KOPT-K1 (cell line): ENCODE results near the gene SPATA45.
"Not testable (repeated sequence)": the region's sequence is repeated elsewhere in the genome, so short reads cannot be mapped to it uniquely, and the experiment has no call there.

Source experiments
- H3K27ac ChIP-seq: fragments of 200-600 bp; sonication (generic); 2 replicates; pipeline ENCODE4 v1.5.1; 2016; ENCODE audit warnings: antibody characterized with exemption, mild to moderate bottlenecking, low read depth, low read length; ENCODE audit not compliant: poor library complexity, severe bottlenecking
- H3K36me3 ChIP-seq: fragments of 200-600 bp; sonication (generic); 2 replicates; pipeline ENCODE4 v1.5.1; 2017; ENCODE audit warnings: antibody characterized with exemption, mild to moderate bottlenecking, low read length, moderate library complexity; ENCODE audit not compliant: insufficient read depth
- H3K9me3 ChIP-seq: fragments of 200-600 bp; sonication (generic); 2 replicates; pipeline ENCODE4 v1.5.1; 2017; ENCODE audit warnings: antibody characterized with exemption, low read length, mild to moderate bottlenecking; ENCODE audit not compliant: insufficient read depth, poor library complexity, severe bottlenecking

The SPATA45 gene

DNA sequence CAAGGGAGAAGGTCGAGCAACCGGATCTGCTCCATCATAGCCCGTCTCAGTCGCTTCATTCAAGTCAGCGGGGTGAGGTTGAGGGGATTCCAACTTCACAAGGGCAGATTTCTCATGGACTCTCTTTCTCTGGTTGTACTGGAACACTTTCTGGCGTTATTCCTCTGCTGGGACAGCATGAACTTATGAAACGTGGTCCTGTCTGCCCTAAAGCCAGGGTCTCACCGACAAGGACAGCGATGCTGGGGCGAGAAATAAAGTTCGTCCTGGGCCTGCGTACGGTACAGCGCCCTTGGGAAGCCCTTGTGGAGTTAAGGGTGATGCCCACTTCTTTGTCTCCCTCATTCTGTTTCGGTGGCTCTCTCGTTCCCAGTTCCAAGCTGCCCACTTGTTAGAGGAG lies 9.3 kb upstream of the SPATA45 start:
- H3K27ac ChIP-seq, result peak overlapping the region; percentile 76
- peaks cover 7% of the 10 kb centered on the region; the same call in 1 of the 2 replicates for H3K36me3 ChIP-seq
- H3K9me3 ChIP-seq, result no peaks in the 10 kb centered on the region

DNA sequence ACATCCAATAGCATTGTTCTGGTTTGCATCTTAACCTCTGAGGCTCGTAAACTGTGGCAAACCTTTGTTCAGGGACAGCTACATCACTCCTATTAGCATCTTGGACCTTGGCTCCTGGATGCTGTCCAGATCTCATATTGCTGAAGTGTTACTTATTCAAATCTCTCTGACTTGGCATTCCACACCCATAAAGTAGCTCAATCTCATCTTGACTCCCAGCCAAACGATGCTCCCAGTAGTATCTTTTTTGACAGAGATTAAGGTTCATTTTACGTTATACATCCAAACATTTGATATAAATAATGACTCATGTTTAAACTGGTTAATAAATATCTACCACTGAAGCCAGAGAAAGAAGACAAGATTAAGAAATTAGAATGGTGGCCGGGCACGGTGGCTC lies 6.2 kb upstream of the SPATA45 start:
- Histone ChIP-seq H3K36me3 (no peaks in the 10 kb centered on the region), H3K27ac (no peak overlapping the region), H3K9me3 (no peaks in the 10 kb centered on the region)

DNA sequence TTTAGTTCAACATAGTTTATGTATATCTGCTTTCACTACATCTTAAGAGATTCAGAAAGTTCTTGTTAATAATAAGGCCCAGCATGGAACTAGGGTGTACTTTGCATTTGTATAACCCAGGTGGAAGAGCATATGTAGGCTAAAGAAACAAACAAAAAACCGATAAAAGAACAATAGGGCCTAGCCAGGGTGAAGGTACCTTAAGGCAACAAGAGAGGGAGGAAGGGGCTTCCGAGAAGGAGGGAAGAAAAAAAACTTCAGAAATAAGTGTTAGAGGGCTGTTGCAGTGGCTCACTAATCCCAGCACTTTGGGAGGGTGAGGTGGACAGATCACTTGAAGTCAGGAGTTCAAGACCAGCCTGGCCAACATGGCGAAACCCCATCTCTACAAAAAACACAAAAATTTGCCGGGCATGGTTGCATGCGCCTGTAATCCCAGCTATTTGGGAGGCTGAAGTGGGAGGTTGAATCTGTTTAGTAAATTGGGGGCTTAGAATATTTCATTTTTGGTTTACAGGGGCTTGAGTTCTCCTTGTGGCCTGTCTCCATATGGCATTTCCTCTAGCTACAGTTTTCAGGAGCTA lies 4.7 kb upstream of the SPATA45 start:
- Histone ChIP-seq H3K9me3 (no peaks in the 10 kb centered on the region), H3K36me3 (no peaks in the 10 kb centered on the region), H3K27ac (no peak overlapping the region)

DNA sequence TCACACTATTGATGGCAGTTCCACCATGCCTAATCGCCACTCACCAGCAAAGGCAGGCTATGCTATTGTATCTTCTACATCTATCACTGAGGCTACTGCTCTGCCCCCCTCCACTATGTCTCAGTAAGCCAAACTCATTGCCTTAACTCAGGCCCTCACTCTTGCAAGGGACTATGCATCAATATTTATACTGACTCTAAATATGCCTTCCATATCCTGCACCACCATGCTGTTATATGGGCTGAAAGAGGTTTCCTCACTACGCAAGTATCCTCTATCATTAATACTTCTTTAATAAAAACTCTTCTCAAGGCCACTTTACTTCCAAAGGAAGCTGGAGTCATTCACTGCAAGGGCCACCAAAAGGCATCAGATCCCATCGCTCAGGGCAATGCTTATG lies 2.9 kb downstream of the SPATA45 start:
- H3K9me3 ChIP-seq, H3K36me3 ChIP-seq, H3K27ac ChIP-seq: not testable (repeated sequence)

DNA sequence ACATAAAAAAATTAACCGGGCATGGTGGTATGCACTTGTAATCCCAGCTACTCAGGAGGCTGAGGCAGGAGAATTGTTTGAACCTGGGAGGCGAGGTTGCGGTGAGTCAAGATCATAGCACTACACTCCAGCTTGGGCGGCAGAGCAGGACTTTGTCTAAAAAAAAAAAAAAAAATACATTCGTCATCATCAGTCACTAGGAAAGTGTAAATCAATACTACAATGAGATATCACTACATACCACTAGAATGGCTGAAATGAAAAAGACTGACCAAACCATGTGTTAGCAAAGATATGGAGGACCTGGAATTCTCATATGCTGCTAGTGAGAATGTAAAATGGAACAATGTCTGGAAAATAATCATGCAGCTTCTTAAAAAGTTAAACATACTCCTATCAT lies 9.3 kb downstream of the SPATA45 start:
- Histone ChIP-seq H3K27ac (no peak overlapping the region), H3K36me3 (no peaks in the 10 kb centered on the region), H3K9me3 (no peaks in the 10 kb centered on the region)

DNA sequence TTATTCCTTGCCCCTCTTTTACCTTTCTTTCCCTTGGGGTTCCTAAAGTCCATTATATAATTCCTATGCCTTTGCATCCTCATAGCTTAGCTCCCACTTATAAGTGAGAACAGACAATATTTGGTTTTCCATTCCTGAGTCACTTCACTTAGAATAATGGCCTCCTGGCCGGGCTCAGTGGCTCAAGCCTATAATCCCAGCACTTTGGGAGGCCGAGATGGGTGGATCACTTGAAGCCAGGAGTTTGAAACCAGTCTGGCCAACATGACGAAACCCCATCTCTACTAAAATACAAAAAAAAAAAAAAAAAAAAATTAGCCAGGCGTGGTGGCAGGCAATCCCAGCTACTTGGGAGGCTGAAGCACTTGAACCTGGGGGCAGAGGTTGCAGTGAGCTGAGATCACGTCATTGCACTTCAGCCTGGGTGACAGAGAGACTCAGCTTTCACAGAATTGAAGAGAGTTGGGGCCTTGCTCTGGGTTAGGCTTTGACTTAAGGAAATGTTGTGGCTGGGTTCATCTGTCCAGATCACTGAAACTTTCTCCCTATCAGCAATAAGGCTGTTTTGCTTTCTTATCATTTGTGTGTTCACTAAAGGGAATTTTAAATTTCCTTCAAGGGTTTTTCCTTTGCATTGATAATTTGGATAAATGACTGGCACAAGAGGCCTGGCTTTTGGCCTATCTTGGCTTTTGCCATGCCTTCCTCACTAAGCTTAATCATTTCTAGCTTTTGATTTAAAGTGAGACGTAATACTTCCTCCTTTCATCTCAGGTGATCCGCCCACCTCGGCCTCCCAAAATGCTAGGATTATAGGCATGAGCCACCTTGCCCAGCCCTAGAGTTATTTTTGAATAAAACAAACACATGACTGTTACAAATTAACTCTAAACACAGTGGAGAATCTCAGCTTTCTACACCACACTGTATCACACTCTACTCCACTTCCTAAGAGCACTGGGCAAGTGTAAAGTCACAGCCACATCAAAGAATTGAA lies 13.9 kb downstream of the SPATA45 start:
- not testable (repeated sequence) for H3K36me3 ChIP-seq, H3K27ac ChIP-seq

DNA sequence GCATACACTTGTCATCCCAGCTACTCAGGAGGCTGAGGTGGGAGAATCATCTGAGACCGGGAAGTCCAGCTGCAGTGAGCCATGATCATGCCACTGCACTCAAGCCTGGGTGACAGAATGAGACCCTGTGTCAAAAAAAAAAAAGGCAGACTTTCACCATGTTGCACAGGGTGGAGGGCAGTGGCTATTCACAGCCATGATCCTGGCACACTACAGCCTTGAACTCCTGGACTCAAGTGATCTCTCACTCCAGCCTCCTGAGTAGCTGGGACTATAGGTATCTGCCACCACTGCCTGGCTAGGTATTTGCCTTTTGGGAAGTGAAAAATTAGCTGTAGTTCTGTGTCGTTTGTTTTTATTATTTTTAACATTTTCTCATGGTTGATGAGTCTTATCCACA lies 19.1 kb downstream of the SPATA45 start:
- Histone ChIP-seq H3K27ac (no peak overlapping the region), H3K36me3 (no peaks in the 10 kb centered on the region), H3K9me3 (peaks cover 16% of the 10 kb centered on the region)

More for the DNA sequence above, 13.9 kb downstream of the SPATA45 start:
- H3K9me3 ChIP-seq, result not testable (repeated sequence)

DNA sequence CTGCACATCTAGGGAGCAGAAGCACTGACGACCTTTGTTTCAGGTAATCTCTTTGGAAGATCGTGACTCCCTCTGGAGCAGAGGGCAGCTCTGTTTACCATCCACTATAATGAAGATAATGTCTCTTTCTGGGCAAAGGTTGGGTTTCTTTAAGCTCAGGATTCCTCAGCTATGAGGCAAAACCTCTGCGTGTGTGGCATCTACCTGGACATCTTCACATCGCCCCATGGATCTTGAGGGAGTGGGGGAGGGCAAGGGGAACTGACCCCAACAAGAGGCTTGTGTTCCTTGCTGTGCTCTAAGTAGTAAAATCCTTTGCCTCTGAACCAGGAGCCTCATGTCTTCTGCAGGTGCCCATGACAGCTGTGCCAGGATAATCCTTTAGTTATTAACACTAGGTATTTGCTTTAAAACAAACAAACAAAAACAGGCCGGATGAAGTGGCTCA lies 19.6 kb downstream of the SPATA45 start:
- H3K9me3 ChIP-seq, result peaks cover 16% of the 10 kb centered on the region
- no peak overlapping the region for H3K27ac ChIP-seq
- no peaks in the 10 kb centered on the region for H3K36me3 ChIP-seq

DNA sequence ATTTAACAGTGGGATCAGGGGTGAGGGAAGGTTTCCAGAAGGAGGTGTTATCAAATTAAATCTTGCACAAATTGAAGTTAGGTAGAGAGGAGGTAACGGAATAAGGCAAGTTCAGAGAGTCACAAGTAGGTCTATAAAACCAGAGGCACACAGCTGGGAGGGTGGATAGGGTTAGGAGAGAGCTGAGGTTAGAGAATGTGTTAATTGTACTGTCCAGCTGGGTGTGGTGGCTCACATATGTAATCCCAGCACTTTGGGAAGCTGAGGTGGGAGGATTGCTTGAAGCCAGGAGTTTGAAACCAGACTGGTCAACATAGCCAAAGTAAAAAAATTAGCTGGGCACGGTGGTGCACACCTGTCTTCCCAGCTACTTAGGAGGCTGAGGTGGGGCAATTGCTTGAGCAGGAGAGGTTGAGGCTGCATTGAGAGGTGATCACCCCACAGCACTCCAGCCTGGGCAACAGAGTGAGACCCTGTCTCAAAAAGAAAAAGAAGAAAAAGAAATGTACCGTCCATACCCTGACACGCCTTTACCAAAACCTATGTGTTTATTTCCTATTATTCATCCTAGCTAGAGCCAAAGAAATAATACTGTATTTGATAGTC lies 20.2 kb downstream of the SPATA45 start:
- H3K27ac ChIP-seq, result no peak overlapping the region
- H3K36me3 ChIP-seq, result no peaks in the 10 kb centered on the region
- peaks cover 16% of the 10 kb centered on the region for H3K9me3 ChIP-seq

DNA sequence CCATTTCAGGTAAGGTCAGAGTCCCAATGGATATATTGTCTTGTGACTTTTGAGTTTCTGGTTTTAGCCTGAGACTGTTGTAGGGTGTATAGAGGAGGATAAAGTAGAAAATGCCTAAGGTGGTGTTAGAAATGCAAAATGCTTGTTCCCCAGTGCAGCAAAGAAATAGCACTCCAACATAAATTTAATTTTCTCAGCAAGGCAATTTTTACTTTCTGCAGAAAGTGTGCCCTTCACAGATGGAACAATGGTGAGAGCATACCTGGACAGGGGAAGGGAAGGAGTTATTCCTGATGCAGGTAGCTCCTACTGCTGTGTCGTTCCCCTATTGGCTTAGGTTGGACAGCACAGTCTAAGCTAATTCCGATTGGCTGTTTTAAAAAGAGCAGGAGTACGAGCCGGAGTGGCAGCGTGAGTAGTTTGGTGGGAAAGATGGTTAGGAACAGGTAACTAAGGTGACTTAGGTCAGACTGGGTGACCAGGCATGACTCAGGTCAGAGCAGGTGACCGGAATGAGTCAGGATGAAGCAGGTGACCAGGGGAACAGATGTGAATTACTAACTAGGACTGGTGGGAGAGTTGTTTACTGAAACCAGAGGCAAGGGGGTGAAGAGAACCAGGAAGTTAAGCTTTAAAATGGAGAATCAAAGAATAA lies 21.5 kb downstream of the SPATA45 start:
- H3K9me3 ChIP-seq, result peaks cover 16% of the 10 kb centered on the region
- H3K27ac ChIP-seq, result no peak overlapping the region
- H3K36me3 ChIP-seq, result no peaks in the 10 kb centered on the region

DNA sequence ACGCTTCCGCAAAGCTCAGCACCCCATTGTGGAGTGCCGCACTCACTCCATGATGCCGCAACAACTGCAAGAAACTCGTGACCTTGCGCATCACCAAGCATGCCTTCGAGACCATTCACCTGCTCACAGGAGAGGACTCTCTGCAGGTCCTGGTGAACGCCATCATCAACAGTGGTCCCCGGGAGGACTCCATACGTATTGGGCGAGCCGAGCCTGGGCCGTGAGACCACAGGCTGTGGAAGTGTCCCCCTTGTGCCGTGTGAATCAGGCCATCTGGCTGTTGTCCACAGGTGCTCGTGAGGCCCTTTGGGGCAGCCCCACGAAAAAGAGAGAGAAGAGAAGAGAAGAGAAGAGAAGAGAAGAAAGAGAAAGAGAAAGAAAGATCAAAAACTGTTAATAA lies 23.2 kb downstream of the SPATA45 start:
- H3K9me3 ChIP-seq, result peaks cover 16% of the 10 kb centered on the region
- H3K27ac ChIP-seq, result no peak overlapping the region

DNA sequence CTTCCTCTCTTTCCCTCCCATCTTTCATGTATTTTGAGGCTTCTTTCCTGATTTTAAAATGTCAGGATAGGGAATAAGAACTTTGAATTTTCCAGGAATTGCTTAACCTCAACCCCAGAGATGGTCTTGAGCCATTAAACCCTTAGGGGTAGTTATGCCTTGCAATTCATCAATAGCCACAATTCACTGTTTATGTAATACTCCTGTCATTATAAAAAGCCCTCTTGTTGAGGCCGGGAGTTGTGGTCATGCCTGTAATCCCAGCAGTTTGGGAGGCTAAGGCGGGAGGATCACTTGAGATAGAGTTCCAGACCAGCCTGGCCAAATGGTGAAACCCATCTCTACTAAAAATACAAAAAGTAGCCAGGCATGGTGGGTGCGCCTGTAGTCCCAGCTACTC lies 24.5 kb downstream of the SPATA45 start:
- Histone ChIP-seq H3K27ac (no peak overlapping the region), H3K9me3 (peaks cover 16% of the 10 kb centered on the region)

More for the DNA sequence above, 23.2 kb downstream of the SPATA45 start:
- no peaks in the 10 kb centered on the region for H3K36me3 ChIP-seq

DNA sequence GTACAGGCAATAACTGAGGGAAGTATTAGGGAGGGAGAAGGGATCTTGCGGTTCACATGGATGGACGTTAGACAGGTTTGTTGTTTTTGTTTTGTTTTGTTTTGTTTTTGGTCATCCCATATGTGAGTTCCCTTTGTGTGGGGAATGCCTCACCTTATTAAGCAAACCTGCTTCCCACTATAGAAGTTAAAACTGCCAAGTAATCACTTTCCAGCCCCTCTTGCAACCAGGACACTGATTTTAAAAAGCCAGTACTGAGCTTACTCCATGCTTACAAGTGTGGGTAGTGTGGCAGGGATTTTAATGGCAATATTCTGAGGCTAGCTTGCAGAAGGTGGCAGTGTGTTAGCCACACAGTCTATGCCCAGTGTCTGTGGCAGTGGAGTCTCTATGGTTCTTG lies 26.5 kb downstream of the SPATA45 start:
- Histone ChIP-seq H3K27ac (no peak overlapping the region), H3K36me3 (no peaks in the 10 kb centered on the region), H3K9me3 (peaks cover 11% of the 10 kb centered on the region)

More for the DNA sequence above, 24.5 kb downstream of the SPATA45 start:
- H3K36me3 ChIP-seq, result no peaks in the 10 kb centered on the region

DNA sequence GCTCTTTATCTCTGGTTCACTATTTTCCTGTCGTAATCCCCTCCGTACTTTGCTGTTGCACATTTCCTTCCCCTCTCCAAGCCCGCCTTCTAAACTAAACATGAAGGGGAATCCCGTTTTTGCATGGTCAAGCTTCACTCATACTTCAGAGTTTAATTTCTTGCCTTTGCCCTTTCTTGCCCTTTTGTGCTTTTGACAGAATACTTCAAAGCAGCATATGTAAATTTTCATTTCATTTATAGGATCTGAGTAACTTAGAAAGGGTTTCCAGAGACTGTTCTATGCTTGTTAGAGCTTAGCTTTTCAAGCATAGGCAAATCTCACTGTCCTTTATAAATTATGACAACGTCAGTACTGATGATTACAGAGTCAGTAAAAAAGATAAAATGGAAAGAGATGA lies 27.7 kb downstream of the SPATA45 start:
- Histone ChIP-seq H3K9me3 (no peaks in the 10 kb centered on the region), H3K27ac (no peak overlapping the region), H3K36me3 (peaks cover 9% of the 10 kb centered on the region)
